A673 (cell line): ENCODE results near the gene GPR39. TPM values are rescaled to one million over a fixed set of nuclear protein-coding genes. Genes with fewer than 3 reads are reported as not detected.

ENCODE experiments used
- BruUV-seq: library from RNA; stranded (reverse); fragments of 400-500 nt; replicated peaks from 2 replicates; lab custom pipeline; 2021; lab: Mats Ljungman, UMichigan
- CTCF ChIA-PET: fragments of 300-600 bp; sonication (Branson Sonifier 250); formaldehyde crosslinking; loops from one replicate; lab custom pipeline; 2022; ENCODE audit warnings: antibody characterized with exemption; lab: Charles Lee
- POLR2A ChIA-PET: fragments of 300-600 bp; sonication (Branson Sonifier 250); formaldehyde crosslinking; loops from one replicate; lab custom pipeline; 2022; ENCODE audit warnings: antibody characterized with exemption; ENCODE audit not compliant: low non-redundant PET; lab: Charles Lee
- DNase-seq: peaks from one replicate; pipeline ENCODE4 v3.0.0-alpha.2; 2015; ENCODE audit warnings: low spot score
- H3K27ac ChIP-seq: fragments of 200-600 bp; sonication (generic); 2 replicates; pipeline ENCODE4 v1.5.1; 2016; ENCODE audit warnings: mixed run types, low read depth, mild to moderate bottlenecking, mixed read lengths, antibody characterized with exemption, low read length; ENCODE audit not compliant: poor library complexity, severe bottlenecking
- H3K27me3 ChIP-seq: fragments of 200-600 bp; sonication (generic); replicated peaks from 2 replicates; pipeline ENCODE4 v1.6.1; 2017; ENCODE audit warnings: mixed run types, low read depth, mild to moderate bottlenecking, mixed read lengths, antibody characterized with exemption, low read length; ENCODE audit not compliant: insufficient read depth, poor library complexity
- H3K36me3 ChIP-seq: fragments of 200-600 bp; sonication (generic); 2 replicates; pipeline ENCODE4 v1.6.1; 2016; ENCODE audit warnings: mixed run types, mild to moderate bottlenecking, mixed read lengths, antibody characterized with exemption, low read length; ENCODE audit not compliant: insufficient read depth, poor library complexity, severe bottlenecking
- H3K4me1 ChIP-seq: fragments of 200-600 bp; sonication (generic); 2 replicates; pipeline ENCODE4 v1.6.1; 2017; ENCODE audit warnings: mixed run types, mild to moderate bottlenecking, mixed read lengths, antibody characterized with exemption, low read length; ENCODE audit not compliant: insufficient read depth, poor library complexity, severe bottlenecking
- H3K4me3 ChIP-seq: fragments of 200-600 bp; sonication (generic); 2 replicates; pipeline ENCODE4 v1.5.1; 2016; ENCODE audit warnings: low read depth, mixed run types, mild to moderate bottlenecking, mixed read lengths, low read length; ENCODE audit not compliant: poor library complexity, severe bottlenecking
- H3K9me3 ChIP-seq: fragments of 200-600 bp; sonication (generic); 2 replicates; pipeline ENCODE4 v1.6.1; 2016; ENCODE audit warnings: mixed run types, low read depth, mild to moderate bottlenecking, mixed read lengths, antibody characterized with exemption, low read length; ENCODE audit not compliant: poor library complexity, severe bottlenecking
- EZH2 ChIP-seq: fragments of 200-600 bp; sonication (generic); IDR thresholded peaks from 2 replicates; pipeline ENCODE4 v1.6.1; 2017; ENCODE audit warnings: borderline replicate concordance, low read depth, mild to moderate bottlenecking, mixed read lengths, antibody characterized with exemption, low read length; ENCODE audit not compliant: poor library complexity, severe bottlenecking
- intact Hi-C: fragments of 100-400 bp; cut with micrococcal nuclease; formaldehyde crosslinking; loops from one replicate; pipeline ENCODE4 v1.10.0; 2022; ENCODE audit not compliant: unreplicated experiment
- total RNA-seq: library from RNA; stranded (reverse); gene quantifications from 2 replicates; pipeline ENCODE4 v1.2.3, GENCODE V29; 2021
- TF ChIP-seq, protein P1 (sequence below): fragments of 300-800, 200-600 bp; sonication (generic); conservative IDR thresholded peaks from 2 replicates; pipeline ENCODE4 v1.5.1; 2017; ENCODE audit warnings: low read depth, mild to moderate bottlenecking, antibody characterized with exemption, low read length, moderate library complexity, mixed read lengths

Gene GPR39
- total RNA-seq, 1 experiment from 2014 or later = 3.6 TPM

DNA sequence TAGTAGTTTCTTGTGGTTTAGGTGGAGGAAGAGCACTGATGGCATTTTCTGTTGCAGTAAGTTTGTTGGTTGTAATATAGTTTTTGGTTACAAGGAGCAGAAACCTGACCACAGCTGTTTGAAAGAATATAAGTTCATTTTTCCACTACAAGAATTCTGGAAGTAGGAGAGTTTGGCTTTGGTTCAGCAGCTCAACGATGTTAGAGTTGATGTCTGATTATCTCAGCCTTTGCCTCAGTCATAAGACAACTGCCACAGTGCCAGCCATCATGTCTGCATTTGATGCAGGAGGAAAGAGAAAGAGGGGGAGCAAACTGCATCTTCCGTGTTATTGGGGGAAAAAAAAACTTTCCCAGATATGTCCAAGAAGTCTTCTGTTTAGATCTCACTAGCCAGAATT, 134.3 kb downstream of the GPR39 start:
- POLR2A ChIA-PET = no interaction called here
- TF ChIP-seq, protein P1, sequence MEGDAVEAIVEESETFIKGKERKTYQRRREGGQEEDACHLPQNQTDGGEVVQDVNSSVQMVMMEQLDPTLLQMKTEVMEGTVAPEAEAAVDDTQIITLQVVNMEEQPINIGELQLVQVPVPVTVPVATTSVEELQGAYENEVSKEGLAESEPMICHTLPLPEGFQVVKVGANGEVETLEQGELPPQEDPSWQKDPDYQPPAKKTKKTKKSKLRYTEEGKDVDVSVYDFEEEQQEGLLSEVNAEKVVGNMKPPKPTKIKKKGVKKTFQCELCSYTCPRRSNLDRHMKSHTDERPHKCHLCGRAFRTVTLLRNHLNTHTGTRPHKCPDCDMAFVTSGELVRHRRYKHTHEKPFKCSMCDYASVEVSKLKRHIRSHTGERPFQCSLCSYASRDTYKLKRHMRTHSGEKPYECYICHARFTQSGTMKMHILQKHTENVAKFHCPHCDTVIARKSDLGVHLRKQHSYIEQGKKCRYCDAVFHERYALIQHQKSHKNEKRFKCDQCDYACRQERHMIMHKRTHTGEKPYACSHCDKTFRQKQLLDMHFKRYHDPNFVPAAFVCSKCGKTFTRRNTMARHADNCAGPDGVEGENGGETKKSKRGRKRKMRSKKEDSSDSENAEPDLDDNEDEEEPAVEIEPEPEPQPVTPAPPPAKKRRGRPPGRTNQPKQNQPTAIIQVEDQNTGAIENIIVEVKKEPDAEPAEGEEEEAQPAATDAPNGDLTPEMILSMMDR = no peak
- TF ChIP-seq EZH2 = no peak
- BruUV-seq = no TSS peak
- CTCF ChIA-PET = no interaction called here
- intact Hi-C loops = no loop called here
- no peak overlapping the region for H3K4me3 ChIP-seq
- no peaks in the 10 kb centered on the region for H3K27me3 ChIP-seq
- no peaks in the 10 kb centered on the region for H3K9me3 ChIP-seq
- peaks cover 14% of the 10 kb centered on the region for H3K4me1 ChIP-seq
- H3K27ac ChIP-seq = no peak overlapping the region
- no peaks in the 10 kb centered on the region for H3K36me3 ChIP-seq
- DNase-seq = no peak

DNA sequence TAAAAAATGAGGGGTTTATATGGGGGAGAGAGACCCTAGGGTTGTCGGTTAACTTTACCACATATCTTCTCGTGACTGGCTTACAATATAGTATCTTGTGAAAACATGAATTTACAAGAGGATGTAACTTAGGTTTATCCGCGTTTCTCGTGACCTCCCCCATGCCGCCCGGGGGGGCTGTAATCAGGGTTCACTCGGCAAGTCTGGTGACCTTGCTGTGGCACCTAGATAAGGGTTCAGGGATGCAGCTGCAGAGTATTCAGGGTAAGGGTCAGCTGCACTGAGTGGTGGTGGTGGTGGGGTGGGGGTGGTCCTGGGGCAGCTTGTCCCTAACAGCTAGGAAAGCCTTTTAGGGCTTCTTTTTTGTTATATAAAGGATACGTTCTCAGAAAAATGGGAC, 141.1 kb downstream of the GPR39 start:
- intact Hi-C loops = no loop called here
- CTCF ChIA-PET = interaction anchor here (0.6 kb wide), 1 partner anchor 119 kb away, joined by 8 read pairs; no protein-coding TSS in a partner anchor
- no peak for DNase-seq
- Histone ChIP-seq H3K27me3 (no peaks in the 10 kb centered on the region), H3K27ac (no peak overlapping the region), H3K36me3 (no peaks in the 10 kb centered on the region), H3K9me3 (no peaks in the 10 kb centered on the region), H3K4me3 (no peak overlapping the region), H3K4me1 (no peaks in the 10 kb centered on the region)
- no peak for TF ChIP-seq EZH2
- TF ChIP-seq, protein P1 = no peak
- no TSS peak for BruUV-seq
- POLR2A ChIA-PET = no interaction called here

DNA sequence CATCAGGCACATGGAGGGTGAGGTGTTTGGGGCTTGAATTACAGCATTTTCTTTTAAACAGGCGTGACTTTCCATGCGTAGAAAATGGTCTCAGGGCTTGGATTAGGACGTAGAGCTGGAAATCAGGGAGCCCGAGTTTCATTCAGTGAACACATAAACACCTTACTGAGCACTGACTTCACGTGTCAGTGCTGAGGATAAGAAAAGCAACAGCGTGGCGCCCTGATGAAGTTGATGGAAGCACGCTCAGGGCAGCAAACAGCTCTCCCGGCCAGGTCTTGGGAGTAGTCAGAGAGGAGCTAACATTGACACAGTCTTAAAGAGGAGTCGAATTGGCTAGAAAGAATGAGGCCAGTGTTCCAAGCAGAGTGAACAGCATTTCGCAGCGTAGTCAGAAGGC, 142.7 kb downstream of the GPR39 start:
- intact Hi-C loops = no loop called here
- BruUV-seq = no TSS peak
- ChIA-PET POLR2A (no interaction called here), CTCF (no interaction called here)
- no peak for DNase-seq
- H3K36me3 ChIP-seq = no peaks in the 10 kb centered on the region
- no peak overlapping the region for H3K27ac ChIP-seq
- H3K27me3 ChIP-seq = no peaks in the 10 kb centered on the region
- no peak for TF ChIP-seq EZH2
- TF ChIP-seq, protein P1 = no peak
- no peak overlapping the region for H3K4me3 ChIP-seq
- no peaks in the 10 kb centered on the region for H3K9me3 ChIP-seq
- no peaks in the 10 kb centered on the region for H3K4me1 ChIP-seq
